NCI-H1436 (cell line): ENCODE data around the gene ZBTB17.
"Not testable (repeated sequence)": the region's sequence is repeated elsewhere in the genome, so short reads cannot be mapped to it uniquely, and the experiment has no call there.

Experiments
- DNase-seq: peaks from one replicate; lab custom pipeline; 2025; lab: John Stamatoyannopoulos, UW

The ZBTB17 gene

DNA sequence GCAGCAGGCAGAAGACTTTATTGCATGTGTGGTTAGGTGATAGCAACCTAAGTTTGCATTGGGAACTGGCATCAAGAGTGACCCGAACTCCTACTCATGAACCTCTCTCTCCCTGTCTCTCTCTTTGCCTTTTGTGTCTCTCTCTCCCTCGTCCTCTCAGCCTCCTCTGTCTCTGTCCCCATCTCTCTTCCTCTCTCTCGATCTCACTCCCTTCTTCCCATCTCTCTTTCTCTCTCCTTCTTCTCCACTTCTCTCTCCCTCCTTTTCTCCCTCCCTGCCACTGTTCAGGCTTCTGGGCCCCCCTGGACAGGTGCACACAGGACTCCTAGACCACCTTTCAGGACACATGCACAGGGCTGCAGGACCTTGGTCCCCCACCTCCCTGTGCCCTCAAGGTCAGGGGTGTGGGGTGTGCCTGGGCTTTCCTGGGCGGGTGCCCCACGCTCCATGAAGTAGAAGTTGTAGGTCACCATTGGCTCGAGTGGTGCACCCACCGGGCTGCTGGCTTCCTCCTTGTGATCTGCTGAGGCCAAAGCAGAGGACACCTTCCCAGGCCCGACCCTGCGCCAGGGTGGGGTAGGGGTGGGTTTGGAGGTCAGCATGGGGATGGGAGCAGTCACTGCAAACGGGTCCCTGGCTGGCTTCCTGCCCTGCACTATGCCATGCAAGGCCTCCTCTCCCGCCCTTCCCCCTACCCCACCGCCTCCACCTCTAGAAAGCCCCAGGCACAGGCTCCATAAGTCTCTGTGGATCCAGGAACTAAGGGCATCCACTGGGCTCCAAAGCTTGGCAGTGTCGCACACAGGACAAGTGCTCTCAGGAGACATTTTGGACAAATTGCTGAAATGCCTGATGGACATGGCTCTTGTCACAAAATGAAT lies 13.2 kb upstream of the ZBTB17 start:
- no peak for DNase-seq

DNA sequence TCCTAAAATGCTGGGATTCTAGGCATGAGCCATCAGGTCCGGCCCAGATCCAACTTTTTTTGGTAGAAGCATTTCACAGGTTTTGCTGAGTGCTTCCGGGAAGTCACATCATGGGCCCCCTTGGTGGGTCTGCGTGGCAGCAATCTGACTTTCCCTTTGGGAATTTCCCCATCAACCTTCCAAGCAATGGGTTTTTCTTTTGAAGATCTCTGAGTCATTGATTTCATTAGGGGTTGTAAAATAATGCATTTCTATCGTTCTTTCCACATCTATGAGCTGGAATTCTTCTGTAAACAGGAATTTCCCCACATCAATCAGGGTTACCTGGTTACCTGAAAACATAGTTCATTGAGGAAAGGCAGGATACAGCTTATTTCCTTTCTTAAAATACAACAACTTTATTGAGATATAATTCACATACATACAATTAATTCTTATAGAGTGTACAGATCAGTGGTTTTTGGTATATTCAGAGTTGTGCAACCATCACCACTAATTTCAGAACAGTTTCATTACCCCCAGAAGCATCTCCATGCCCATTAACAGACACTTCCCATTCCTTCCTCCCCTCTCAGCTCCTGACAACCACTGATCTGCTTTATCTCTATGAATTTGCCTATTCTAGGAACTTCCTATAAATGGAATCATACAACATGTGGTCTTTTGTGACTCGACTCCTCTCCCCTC lies 9.9 kb upstream of the ZBTB17 start:
- DNase-seq = no peak

DNA sequence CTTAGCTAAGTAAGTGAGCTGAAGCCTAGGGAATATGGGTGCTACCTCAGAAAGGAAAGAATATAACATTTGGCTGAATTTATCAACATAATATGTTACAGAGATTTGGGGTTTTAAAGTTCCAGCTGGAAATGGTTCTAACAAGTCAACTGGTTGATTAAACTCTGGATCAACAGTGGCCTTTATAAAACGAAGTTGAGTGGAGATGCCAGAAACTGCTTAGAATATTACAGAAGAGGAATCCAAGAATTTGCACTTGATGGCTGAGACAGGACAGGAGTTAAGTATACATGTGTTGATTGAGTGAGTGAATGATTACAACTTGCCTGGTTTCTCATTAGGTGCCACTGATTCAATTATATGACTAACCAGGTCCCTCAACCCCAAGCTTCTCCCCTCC lies 7.4 kb upstream of the ZBTB17 start:
- no peak for DNase-seq

DNA sequence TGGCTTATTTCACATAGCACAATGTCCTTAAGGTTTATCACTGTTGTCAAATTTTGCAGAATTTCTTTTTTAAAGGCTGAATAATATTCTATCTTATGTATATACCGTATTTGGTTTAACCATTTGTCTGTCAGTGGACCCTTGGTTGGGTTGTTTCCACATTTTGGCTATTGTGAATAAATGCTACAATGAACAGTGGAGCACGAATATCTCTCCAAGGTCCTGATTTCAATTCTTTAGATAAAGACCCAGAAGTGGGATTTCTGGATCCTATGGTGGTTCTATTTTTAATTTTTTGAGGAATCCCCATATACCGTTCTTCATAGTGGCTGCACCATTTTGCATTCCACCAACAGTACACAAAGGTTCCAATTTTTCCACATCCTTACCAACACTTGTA lies 5.8 kb upstream of the ZBTB17 start:
- no peak for DNase-seq

DNA sequence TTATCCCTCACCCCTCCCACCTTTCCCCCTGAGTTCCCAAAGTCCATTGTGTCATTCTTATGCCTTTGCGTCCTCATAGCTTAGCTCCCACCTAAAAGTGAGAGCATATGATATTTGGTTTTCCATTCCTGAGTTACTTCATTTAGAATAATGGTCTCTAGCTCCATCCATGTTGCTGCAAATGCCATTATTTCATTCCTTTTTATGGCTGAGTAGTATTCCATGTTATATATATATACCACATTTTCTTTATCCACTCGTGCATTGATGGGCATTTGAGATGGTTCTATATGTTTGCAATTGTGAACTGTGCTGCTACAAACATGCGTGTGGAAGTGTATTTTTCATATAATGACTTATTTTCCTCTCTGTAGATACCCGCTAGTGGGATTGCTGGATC lies 2.0 kb upstream of the ZBTB17 start:
- DNase-seq = not testable (repeated sequence)

DNA sequence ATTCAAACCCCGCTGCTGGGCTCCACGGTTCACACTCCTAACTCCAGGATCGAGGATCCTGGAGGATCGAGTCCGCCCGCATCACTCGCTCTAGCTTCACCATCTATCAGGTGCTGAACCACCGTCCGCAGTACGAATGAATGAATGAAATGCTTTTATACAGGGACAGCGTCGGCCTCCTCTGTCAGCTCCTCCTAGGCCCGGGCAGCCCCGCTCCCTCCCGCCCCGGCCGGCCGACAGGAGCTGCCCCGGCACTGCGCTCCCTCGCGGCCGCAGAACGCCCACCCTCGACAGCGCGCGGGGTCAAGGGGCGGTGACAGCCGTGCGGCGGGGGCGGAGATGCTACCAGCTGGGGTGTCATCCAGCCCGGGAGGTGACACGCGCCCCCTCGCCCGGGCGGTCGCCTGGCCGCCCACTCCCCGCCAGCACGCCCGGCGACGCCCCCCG lies 520 bp downstream of the ZBTB17 start:
- no peak for DNase-seq

DNA sequence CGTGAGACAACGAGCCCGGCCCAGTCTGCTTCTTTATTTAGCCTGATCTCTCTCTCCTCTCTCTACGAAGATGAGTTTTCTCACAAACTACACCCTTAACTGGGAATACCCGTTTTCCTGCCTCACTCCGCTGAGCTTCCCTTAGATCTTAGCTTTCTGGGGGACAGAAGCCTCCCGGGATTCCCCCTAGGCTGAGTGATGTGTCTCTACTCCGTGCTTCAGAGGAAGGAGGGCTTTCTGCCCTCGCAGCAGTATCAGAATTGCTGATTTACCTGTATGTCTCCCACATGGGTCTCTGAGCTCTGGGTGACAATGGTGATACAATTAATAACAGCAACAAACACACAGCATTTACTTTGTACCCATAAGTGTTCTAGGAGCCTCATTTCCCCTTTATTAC lies 1.0 kb downstream of the ZBTB17 start:
- DNase-seq = no peak

DNA sequence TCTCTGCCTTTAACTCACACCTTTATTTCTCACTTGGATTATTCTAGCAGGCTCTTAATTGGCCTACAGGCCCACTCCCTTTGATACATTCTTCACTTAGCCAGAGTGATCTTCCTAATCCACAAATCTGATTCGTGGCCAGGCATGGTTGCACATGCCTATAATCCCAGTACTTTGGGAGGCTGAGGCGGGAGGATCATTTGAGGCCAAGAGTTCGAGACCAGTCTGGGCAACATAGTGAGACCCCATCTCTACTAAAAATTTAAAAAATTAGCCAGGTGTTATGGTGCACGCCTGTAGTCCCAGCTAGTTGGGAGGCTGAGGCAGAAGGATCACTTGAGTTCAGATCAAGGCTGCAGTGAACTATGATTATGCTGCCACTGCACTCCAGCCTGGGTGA lies 2.1 kb downstream of the ZBTB17 start:
- DNase-seq = no peak

DNA sequence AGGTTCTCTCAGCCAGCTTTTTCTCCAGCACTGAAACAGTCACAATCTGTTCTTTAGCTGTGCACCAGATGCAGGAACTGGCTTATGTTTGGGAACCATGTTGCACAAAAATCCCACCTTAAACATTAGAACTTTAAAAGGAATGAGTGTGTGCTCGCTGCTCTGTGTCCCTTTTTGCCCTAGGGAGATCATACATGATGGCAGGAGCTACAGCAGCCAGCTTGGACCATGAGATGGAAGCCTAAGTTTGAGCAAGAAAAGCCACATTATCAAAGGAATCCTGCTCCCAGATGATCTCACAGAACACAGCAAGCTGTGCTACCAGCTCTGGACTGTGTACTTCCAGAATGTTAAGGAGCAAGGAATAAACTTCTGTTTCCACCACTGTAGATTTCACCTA lies 3.5 kb downstream of the ZBTB17 start:
- no peak for DNase-seq

DNA sequence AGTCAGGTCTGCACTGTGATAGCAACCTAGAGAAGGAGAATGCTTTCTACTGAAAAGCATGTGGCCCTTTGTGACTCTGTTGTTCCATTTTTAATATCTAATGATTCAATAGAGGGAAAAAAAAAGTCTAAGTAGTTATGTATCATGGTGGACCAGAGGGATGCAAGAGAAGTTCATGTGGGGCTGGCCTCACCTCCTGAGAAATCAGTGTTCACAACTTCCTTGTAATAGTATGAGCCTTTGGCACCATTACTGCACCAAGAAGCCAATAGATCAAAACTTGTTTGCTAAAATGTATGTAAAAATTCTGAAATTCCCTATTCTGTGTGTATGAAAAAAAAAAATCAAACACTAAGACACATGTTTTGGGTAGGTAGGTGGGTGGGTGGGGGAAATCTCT lies 5.0 kb downstream of the ZBTB17 start:
- DNase-seq = no peak

DNA sequence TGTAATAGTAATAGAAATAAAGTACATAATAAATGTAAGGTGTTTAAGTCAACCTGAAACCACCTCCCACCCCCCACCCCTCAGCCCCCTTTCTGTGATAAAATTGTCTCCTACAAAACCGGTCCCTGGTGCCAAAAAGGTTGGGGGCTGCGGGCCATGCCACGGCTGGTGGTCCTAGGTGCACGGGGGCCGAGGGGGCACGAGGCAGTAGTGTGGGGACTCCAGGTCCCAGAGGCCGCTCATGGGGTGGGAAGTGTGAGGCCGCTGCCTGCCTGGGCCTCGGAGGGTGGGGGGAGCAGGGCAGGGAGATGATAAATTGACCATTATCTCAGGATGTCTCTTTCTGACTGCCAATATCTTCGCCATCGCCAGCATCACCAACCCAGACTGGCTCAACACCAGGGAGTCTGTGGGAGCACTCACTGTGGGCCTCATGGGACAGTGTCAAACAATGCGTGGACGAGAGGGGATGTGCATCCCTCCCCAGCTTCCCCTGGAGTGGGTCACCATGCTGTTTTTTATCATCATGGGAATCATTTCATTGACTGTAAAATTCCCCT lies 6.5 kb downstream of the ZBTB17 start:
- DNase-seq = no peak

DNA sequence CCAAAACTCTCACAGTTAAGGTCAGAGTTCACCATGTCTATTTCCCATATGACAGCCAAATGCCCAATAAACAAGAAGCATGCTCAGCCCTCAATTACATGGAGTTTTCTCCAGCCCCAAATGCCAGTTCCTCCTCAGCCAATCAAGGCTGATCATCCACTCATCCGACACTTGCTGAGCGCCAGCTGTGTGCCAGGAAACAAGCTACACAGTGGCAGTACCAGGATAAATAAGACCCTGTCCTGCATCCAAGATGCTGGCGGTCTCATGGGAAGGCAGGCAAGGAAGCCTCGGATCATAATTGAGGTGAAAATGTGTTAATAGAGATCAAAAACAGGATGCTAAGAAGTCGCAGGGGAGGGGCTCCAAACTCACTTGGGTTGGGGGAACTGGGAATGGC lies 7.7 kb downstream of the ZBTB17 start:
- no peak for DNase-seq

DNA sequence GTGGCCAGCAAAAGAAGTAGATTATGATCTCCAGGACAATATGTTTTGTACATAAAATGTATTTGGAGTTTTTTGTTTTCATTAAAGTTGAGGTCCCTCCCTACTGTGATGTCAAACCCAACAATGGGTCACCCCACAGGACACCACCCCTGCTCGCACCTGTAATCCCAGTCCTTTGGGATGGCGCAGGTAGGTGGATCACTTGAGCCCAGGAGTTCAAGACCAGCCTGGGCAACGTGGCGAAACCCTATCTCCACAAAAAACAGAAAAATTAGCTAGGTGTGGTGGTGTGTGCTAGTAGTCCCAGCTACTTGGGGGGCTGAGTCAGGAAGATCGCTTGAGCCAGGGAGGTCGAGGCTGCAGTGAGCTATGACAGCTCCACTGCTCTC lies 9.0 kb downstream of the ZBTB17 start:
- DNase-seq = no peak

DNA sequence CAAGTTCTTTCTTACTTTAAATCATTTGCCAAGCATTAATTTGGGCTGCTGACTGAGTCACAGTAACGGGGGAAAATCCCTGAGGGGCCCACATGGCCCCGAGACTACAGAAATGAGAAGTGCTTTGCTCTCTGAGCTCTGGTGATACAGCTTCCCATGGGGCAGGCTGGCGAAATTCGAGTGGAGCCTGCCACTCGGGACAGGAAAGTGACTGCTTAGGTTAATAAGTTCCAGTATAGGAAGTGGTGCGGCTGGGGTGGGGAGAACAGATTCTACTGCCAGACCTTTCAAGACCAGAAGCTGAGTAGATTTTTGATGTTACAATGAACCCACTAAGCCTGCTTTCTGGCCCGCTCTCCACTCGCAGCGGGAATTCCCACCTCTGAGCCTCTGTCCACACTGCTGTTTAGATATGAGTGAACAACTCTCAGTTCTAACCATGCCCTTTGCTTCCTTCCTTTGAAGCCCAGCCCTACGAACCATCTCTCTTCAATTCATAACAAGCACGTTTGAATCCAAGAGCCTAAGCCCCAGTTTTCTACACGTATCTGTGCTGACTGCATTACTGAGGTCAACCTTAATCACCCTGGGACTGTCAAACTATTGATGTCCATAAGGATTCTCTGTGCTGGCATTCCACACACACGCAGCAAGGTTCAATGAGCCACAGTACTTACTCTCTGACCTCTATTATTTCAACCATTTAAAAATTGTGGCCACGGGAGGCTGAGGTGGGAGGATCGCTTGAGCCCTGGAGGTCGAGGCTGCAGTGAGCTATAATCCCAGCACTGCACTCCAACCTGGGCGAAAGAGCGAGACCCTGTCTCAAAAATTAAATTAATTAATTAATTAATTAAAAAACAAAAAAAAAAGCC lies 9.6 kb downstream of the ZBTB17 start:
- no peak for DNase-seq

DNA sequence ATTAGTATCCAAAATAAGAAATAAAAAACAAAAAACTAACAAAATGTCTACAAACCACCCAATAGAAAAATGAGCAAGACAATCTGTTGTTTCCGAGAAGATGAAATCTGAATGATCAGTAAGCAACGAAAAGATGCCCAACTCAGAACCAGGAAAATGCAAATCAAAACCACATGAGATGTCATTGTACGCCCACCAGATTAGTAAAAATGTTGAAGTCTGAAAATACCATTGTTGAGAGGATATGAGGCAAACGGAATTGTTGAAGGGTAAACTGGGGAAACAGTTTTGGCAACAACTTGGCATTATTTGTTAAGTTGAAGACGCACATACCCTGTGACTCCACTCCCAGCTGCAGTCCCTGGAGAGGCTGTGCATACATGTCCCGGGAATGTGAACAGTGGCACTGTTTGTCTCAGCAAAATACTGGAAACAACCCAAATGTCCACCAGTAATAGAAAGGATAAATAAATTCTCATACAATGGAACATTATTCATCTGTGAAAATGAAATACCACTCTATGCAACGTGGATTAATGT lies 10.6 kb downstream of the ZBTB17 start:
- DNase-seq = no peak

DNA sequence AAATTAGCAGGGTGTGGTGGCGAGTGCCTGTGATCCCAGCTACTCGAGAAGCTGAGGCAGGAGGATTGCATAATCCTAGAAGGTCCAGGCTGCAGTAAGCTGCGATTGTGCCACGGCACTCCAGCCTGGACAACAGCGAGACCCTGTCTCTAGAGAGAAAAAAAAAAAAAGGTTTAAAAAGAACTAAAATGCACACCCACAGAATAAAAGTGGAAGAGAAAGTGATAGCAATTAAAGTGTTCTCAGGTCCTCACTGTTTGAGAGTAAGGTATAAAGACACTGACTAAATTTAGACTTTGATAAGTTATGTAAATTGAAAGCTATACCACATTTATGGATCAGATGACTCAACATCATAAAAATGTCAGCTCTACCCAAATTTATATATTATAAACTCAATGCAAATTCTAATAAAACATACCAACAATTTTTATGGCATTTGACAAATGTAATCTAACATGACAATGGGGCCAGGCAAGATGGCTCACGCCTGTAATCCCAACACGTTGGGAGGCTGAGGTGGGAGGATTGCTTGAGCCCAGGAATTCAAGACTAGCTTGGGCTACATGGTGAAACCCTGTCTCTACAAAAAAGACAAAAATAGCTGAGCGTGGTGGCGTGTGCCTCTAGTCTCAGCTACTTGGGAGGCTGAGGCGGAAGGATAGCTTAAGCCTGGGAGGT lies 11.8 kb downstream of the ZBTB17 start:
- no peak for DNase-seq

DNA sequence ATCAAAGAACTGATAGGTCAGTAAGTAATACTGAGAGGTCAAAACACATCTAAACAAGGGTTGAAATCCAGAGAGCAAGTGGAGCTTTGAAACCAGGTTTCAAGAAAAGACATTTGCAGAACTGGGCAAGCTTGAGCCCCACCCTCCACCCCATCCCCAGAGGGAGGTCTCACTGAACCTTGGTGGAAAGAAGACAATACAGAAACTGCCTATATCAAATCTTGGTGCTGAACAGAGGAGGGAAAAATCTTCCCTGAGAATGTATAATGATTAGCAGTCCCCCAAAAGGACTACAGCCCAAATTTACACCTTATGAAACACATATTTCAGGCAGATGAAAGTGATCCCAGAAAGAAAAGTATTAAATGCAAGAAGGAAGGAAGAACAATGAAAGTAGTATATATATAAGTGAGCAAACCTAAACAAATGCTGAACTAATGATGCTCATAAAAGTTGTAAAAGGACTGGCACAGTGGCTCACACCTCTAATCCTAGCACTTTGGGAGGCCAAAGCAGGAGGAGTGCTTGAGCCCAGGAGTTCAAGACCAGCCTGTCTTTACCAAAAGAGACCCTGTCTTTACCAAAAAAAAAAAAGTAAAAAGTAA lies 12.4 kb downstream of the ZBTB17 start:
- no peak for DNase-seq

DNA sequence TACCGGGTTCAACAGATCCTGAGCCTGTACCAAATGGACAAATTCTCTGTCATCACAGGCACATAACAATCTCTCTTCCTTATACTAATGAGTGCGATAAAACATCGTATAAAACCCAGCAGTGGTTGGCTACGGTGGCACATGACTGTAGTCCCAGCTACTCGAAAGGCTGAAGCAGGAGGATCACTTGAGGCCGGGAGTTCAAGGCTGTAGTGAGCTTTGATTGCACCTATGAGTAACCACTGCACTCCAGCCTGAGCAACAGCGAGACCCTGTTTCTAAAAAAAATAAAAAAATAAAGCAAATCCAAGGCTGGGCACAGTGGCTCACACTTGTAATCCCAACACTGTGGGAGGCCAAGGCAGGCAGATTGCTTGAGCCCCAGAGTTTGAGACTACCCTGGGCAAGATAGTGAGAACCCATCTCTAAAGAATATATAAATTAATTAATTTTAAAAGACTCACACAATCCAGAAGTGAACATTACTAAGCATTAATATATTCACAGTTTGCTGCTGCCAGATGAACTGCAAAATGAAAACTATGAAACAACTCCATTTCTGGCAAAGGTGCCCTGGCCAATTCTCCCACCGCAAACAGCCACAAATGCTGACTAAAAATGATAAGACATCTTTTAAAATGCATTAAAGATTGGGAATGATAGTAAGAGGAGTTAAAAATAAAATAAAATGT lies 13.1 kb downstream of the ZBTB17 start:
- no peak for DNase-seq

DNA sequence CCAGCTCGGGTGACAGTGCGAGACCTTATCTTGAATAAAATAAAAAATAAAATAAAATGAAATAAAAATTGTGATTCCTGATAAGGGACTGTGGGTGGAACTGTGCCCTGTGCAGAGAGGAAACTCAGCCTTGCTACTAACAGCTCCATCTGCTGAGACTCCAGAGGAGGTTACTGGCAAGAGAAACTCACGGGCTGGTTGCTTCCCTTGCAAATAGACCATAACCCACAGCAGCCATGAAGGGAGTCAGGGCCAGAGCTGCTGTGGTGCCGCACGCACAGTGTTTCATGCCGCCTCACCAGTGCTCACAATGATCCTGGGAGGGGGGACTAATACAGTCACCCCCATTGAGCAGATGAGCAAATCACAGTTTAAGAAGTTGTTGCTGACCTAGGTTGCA lies 13.7 kb downstream of the ZBTB17 start:
- DNase-seq = no peak

DNA sequence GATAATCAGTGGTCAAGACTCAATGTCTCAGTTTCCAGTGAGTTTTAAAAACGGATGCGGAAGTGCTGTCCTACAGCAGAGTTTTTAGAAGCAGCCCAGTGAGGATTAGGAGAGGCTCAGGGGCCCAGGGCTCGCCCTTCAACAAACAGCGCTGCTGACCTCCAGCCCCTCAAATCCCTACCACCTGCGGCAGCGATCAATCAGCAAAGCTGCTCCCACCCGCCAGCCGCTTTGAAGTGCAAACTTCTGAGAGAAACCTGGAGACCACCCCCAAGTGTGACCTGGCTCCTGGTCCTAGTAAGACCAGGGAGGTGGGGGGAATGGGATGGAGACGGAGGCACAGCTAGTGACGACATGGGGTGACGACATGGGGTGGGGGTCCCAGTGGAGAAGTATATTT lies 14.4 kb downstream of the ZBTB17 start:
- DNase-seq = no peak
